Middle frontal gyrus (tissue), 1 donor: ENCODE results near the gene WHAMM.
"Not testable (repeated sequence)": the region's sequence is repeated elsewhere in the genome, so short reads cannot be mapped to it uniquely, and the experiment has no call there.

Experiments
- DNase-seq: peaks from one replicate; pipeline ENCODE4 v3.0.0-alpha.2; 2015; ENCODE audit warnings: low spot score; ENCODE audit errors: extremely low spot score

WHAMM gene

GRCh38 chr15:82862886-82863285 lies 53.5 kb downstream of the WHAMM start:
- no peak for DNase-seq

DNA sequence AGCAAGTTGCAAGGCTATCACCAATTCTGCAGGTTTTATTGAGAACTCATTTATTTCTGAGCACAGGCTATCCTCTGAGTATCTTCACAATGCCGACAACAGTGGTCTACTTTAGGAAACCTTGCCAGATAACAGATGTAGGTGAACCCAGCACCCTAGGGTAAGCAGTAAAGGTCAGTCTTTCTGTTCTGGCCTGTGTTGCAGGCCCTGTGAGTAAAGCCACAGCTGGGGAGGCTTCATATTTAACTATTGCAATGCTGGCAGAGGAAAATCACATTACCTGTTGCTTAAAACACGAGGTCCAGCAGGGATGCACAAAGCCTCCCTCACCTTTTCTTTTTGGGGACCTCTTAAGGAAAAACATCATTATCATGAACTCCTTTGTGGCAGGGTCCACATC lies 55.5 kb downstream of the WHAMM start:
- DNase-seq = no peak

GRCh38 chr15:82865581-82865980 lies 56.2 kb downstream of the WHAMM start:
- not testable (repeated sequence) for DNase-seq

- not testable (repeated sequence) for DNase-seq
Observed at GRCh38 chr15:82865981-82866380, 56.6 kb downstream of the WHAMM start.

DNA sequence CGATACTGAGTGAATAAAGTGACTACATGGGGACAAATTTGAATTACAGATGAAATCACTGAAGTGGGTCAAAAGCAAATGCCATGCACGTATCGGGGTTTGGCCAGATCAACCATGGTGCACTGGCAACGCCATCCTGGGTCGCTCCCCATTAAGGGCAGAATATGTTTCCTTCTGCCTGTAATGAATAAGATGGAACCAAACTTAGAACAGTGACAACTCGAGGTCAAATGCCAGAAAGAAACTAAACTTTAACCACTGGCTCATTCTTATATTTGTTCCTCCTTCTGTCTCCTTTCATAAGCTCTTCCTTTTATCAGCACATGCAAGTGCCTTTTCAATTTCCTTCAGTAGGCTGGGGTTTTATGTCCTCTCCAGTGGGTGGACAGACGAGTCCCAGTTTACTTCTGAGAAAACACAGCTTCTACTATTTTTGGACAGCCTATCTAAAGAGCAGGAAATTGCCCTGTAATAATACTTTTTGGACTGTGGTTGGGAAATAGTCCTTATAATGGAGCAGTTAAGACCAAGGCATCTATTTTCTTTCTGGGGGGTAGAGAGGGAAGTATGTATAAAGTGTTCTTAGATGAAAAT lies 61.4 kb downstream of the WHAMM start:
- DNase-seq = no peak

- no peak for DNase-seq
Observed at GRCh38 chr15:82871358-82871757, 61.9 kb downstream of the WHAMM start.

DNA sequence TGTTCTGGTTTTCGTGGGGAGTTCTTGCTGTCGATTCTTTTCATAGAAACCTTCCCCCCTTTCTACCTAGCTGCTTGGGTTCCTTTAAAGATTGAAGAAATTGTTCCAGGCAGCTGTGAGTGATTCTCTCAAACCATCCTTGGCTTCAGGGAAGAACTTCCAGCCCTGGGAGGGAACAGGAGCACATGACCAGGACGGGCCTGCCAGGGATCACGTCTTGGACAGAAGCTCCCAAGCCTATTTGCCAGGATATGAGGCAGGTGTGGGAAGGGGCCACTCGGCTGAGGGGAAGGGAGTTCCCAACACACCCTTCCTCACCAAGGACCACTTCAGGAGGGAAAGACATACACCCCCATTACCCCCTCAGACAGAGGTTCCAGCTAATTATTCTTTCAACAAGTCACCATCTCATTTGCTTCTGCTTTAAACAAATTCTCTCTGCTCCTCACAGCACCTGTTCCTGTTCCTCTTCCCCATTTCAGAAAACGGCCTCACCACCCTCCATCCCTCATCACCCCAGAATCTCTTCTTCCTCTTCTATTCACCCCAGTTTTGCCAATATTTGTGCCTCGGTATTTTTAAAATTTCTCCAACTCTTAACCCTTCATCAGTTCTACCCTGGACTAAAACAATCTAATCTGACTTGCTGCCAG lies 62.5 kb downstream of the WHAMM start:
- no peak for DNase-seq

DNA sequence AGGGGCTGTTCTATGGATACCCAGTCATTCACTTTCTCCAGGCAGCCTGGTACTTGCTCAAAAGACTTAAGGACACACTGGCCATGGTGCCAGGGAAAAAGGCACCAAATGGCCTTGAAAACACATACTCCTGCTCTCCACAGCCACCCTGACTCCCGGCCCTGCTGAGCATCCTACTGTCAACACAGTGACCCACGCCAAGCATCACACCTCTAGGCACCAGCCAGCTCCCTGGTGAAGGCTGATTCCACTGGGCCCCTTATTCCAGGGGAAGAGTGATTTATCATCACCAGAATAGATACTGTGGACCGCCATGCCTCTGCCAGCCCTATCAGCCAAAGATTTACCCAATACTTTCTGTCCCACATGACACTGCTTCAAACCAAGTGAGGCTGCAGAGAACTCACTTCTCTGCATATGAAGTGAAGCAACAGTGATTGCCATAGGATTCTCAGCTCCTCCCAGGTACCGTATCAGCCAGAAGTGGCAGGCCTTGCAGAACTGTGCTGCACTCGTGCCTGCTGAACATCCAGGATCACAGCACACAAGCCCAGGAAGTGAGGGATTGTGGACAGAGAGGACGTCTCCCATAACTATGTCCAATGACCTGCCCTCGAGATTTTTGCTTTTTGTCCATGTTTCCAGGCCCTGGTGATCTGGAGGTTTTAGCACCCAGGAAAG lies 63.7 kb downstream of the WHAMM start:
- no peak for DNase-seq

- DNase-seq = no peak
Observed at GRCh38 chr15:82874267-82874666, 64.8 kb downstream of the WHAMM start.

DNA sequence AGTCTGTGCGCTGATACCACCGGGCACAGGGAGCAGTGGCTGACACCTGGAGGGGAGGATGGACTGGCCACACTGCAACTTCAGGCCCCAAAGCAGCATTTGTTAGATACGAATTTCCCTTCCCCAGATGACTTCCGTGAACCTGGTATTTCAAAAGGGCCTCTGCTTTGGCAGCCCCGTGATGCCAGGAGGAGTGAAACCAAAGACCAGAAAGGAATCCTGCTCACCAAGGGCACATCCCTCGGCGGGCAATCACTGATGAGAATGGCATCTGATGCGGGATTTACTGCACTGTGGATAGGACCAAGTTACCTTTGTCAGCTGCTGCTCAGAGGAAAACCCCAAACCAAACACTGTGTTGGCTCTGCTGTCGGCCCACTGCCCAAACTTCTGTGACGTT lies 65.5 kb downstream of the WHAMM start:
- no peak for DNase-seq

DNA sequence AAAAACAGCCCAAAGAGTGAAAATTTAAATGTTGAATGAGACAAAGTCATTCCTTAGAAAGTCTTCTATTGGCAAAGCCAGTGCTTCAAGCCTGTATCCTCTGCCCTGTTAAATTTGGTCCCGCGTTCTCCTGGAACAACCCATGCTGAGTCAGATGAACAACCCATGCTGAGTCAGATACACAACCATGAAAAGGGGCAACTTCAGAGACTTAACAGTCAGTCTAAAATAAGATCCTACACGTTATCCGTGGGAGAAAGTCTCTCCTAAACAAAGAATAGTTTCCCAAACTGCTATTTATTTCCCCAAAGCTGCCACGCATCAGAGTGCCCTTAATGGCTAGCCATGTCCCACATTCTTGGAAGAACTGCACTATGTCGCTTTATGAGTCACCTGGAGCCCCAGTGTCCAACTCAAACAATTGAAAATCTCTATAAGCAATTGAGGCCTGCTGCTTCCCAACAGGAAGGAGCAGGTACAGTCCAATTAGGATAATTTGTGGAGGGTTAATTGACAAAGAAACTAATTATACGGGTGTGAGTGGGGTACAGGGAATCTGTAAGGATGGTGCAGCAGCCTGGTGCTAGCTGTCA lies 66.1 kb downstream of the WHAMM start:
- DNase-seq = no peak

DNA sequence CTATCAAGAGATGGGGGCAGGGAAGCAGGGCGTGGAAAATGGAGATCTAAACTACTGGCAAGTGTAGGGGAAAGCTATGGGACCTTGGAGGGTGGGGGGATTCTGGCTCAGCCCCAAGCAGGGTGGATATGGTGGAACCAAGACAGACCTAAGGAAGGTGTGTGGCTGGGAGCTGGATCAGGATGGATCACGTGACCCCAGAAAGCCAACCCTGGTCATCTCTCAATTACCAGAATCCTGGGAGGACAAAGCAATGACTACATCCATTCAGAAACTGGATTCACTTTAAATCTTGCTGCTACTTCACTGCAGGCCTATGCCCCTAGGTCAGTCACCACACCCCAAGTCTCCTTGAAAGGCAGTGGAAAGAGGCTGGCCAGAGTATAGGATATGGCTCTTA lies 68.4 kb downstream of the WHAMM start:
- DNase-seq = no peak

- no peak for DNase-seq
Observed at GRCh38 chr15:82878325-82878724, 68.9 kb downstream of the WHAMM start.

GRCh38 chr15:82880704-82881103 lies 71.3 kb downstream of the WHAMM start:
- no peak for DNase-seq

- no peak for DNase-seq
Observed at GRCh38 chr15:82881747-82882146, 72.3 kb downstream of the WHAMM start.

DNA sequence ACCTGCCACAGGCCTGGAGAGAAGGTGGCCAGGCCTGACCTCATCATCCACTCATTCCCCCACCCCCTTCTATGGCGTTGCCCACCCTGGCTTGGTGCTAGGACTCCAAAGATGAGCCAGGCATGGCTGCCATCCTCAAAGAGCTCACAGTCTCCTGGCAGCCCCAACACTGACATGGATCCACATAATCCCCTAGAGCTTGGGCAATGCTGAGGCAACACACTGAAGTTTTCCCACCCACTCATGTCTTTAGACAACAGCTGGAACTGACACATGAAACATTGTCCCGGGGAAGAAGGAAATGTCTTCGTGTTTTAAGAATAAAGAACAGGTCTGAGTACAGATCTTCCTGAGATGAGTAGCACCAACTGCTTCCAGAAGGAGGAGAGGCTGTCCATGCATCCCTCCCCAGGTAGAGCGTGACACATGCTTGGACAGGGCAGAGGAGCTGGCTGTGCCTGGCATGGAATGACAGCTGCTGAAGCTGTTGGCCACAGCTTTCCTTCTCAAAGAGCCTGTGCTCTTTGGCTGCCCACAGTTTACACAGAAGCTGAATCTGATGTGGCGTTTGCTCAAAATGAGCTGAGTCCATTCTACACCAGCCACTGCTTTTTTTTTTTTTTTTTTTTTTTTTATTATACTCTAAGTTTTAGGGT lies 73.0 kb downstream of the WHAMM start:
- DNase-seq = no peak
